Panc1 (cell line): ENCODE results near the gene AFF3. TPM values are rescaled to one million over a fixed set of nuclear protein-coding genes. Genes with fewer than 3 reads are reported as not detected.
A peak's percentile ranks its signal among the peaks of the same experiment; 100 is the strongest.

Experiments
- ATAC-seq: fragments of 200-7000 bp; cut with Tn5 transposase; 2 replicates; pipeline ENCODE4 v1.9.1; 2020; ENCODE audit warnings: mild to moderate bottlenecking, moderate library complexity
- BruUV-seq: library from RNA; stranded (reverse); fragments of 400-500 nt; replicated peaks from 2 replicates; lab custom pipeline; 2021; lab: Mats Ljungman, UMichigan
- CTCF ChIA-PET: fragments of 300-600 bp; sonication (Branson Sonifier 250); formaldehyde crosslinking; loops from one replicate; lab custom pipeline; 2022; ENCODE audit warnings: antibody characterized with exemption; lab: Charles Lee
- POLR2A ChIA-PET: fragments of 300-600 bp; sonication (Branson Sonifier 250); formaldehyde crosslinking; loops from one replicate; lab custom pipeline; 2022; ENCODE audit warnings: antibody characterized with exemption; lab: Charles Lee
- DNase-seq: peaks from one replicate; pipeline ENCODE4 v3.0.0-alpha.2; 2010; ENCODE audit warnings: low read depth, low spot score
- H3K27ac ChIP-seq: 2 replicates; pipeline ENCODE4 v1.5.1; 2011; ENCODE audit warnings: mild to moderate bottlenecking, low read length, inconsistent platforms
- H3K27me3 ChIP-seq: fragments of 200-500 bp; sonication (Bioruptor generic); 2 replicates; pipeline ENCODE4 v1.6.0; 2014; ENCODE audit warnings: low read length, inconsistent platforms; ENCODE audit not compliant: control insufficient read depth, insufficient read depth
- H3K36me3 ChIP-seq: fragments of 200-500 bp; sonication (Bioruptor generic); 2 replicates; pipeline ENCODE4 v1.5.1; 2014; ENCODE audit warnings: inconsistent platforms, mild to moderate bottlenecking, low read length, moderate library complexity; ENCODE audit not compliant: control insufficient read depth, insufficient read depth
- H3K4me1 ChIP-seq: 2 replicates; pipeline ENCODE4 v1.5.1; 2011; ENCODE audit warnings: inconsistent platforms, mild to moderate bottlenecking, low read length, moderate library complexity; ENCODE audit not compliant: control insufficient read depth, insufficient read depth
- H3K4me3 ChIP-seq, 2 experiments: 2 replicates each; pipeline ENCODE4 v1.5.1; 2011 to 2012; ENCODE audit warnings: low read depth in 2 of 2, low read length in 2 of 2, mild to moderate bottlenecking in 2 of 2, inconsistent platforms in 1 of 2, moderate library complexity in 1 of 2
- H3K9me3 ChIP-seq: fragments of 200-500 bp; sonication (Bioruptor generic); 2 replicates; pipeline ENCODE4 v1.5.1; 2014; ENCODE audit warnings: low read depth, mild to moderate bottlenecking, inconsistent platforms, low read length, moderate library complexity; ENCODE audit not compliant: control insufficient read depth, insufficient read depth
- POLR2AphosphoS5 ChIP-seq: IDR thresholded peaks from 2 replicates; pipeline ENCODE4 v1.6.1; 2012; ENCODE audit warnings: mild to moderate bottlenecking, low read depth, low read length, moderate library complexity
- SIN3A ChIP-seq: IDR thresholded peaks from 2 replicates; pipeline ENCODE4 v1.6.1; 2012; ENCODE audit warnings: low read depth, mild to moderate bottlenecking, low read length, moderate library complexity, borderline replicate concordance; ENCODE audit not compliant: insufficient read depth
- TCF7L2 ChIP-seq: IDR thresholded peaks from 2 replicates; pipeline ENCODE4 v1.6.1; 2011; ENCODE audit warnings: mild to moderate bottlenecking, low read depth, low read length, inconsistent platforms
- in situ Hi-C: cut with HindIII; loops from 2 replicates; pipeline ENCODE4 v1.10.0; 2016; ENCODE audit warnings: low sequenced_read_pairs, low pct_unique_long_range_greater_than_20kb
- intact Hi-C: fragments of 100-400 bp; cut with micrococcal nuclease; formaldehyde crosslinking; loops from one replicate; pipeline ENCODE4 v1.10.0; 2022; ENCODE audit not compliant: unreplicated experiment
- total RNA-seq: library from RNA; stranded (reverse); gene quantifications from one replicate; pipeline ENCODE4 v1.2.1, GENCODE V29; 2021; ENCODE audit not compliant: unreplicated experiment
- TF ChIP-seq, protein P1 (sequence below), 2 experiments: IDR thresholded peaks; 2 replicates each; pipeline ENCODE4 v1.6.1; 2011 to 2012; ENCODE audit warnings: low read depth in 2 of 2, control low read depth in 1 of 2, low read length in 1 of 2, mild to moderate bottlenecking in 1 of 2, moderate library complexity in 1 of 2; ENCODE audit not compliant: insufficient read depth in 1 of 2
- TF ChIP-seq, protein P2 (sequence below): fragments of 450-650 bp; IDR thresholded peaks from 2 replicates; pipeline ENCODE4 v1.5.1; 2017; ENCODE audit warnings: mild to moderate bottlenecking

The AFF3 gene
- total RNA-seq, 1 experiment from 2014 or later = 2.2 TPM

DNA sequence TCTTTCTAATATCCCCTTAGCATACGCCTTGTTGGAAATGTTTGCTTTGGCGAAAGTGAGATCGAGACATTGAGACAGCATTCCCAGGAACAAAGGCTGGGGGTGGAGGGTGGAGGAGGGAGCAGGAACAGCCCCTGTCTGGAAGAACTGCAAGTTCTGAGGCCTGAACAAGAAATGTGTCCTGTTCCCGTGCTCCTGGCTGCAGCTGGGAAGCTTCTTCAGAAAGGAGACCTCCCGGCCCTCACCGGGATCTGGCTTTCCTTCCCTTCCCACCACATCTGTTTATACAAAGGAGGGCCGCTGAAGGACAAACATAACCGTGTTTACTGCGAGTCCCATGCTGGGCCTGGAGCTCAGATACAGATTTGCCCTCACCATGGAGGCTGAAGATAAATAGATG lies 35.9 kb downstream of the AFF3 start:
- ATAC-seq = no peak
- no peak overlapping the region for H3K27ac ChIP-seq

DNA sequence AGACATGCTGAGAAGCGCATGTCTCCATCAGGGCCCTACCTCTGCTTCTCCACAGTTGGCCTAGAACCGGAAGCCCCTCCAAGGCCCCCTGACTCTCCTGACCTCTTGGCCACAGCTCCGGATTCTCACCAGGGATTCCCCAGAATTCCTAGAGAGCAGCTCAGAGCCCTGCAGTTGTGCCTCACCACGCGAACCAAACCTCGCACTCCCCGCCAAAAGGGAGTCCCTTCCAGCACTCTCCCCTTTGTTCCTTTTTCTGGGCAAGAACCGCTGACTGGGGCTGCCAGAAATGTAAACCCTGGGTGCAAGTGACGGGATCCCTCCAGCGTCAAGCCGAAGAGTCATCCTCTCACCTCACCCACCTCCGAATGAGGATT lies 36.7 kb downstream of the AFF3 start:
- peak overlapping the region in 1 of 2 experiments; percentile 50; a peak in 2 of 4 replicates for H3K4me3 ChIP-seq
- no peak for DNase-seq
- BruUV-seq = no TSS peak
- TF ChIP-seq, protein P1, sequence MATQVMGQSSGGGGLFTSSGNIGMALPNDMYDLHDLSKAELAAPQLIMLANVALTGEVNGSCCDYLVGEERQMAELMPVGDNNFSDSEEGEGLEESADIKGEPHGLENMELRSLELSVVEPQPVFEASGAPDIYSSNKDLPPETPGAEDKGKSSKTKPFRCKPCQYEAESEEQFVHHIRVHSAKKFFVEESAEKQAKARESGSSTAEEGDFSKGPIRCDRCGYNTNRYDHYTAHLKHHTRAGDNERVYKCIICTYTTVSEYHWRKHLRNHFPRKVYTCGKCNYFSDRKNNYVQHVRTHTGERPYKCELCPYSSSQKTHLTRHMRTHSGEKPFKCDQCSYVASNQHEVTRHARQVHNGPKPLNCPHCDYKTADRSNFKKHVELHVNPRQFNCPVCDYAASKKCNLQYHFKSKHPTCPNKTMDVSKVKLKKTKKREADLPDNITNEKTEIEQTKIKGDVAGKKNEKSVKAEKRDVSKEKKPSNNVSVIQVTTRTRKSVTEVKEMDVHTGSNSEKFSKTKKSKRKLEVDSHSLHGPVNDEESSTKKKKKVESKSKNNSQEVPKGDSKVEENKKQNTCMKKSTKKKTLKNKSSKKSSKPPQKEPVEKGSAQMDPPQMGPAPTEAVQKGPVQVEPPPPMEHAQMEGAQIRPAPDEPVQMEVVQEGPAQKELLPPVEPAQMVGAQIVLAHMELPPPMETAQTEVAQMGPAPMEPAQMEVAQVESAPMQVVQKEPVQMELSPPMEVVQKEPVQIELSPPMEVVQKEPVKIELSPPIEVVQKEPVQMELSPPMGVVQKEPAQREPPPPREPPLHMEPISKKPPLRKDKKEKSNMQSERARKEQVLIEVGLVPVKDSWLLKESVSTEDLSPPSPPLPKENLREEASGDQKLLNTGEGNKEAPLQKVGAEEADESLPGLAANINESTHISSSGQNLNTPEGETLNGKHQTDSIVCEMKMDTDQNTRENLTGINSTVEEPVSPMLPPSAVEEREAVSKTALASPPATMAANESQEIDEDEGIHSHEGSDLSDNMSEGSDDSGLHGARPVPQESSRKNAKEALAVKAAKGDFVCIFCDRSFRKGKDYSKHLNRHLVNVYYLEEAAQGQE (IDR thresholded peaks at IDR 0.05; ENCODE audit: insufficient read depth in 1 of 2, low read depth in 2 of 2, low read length in 1 of 2) = no peak
- TF ChIP-seq POLR2AphosphoS5 (no peak), SIN3A (no peak), TCF7L2 (no peak)
- TF ChIP-seq, protein P2, sequence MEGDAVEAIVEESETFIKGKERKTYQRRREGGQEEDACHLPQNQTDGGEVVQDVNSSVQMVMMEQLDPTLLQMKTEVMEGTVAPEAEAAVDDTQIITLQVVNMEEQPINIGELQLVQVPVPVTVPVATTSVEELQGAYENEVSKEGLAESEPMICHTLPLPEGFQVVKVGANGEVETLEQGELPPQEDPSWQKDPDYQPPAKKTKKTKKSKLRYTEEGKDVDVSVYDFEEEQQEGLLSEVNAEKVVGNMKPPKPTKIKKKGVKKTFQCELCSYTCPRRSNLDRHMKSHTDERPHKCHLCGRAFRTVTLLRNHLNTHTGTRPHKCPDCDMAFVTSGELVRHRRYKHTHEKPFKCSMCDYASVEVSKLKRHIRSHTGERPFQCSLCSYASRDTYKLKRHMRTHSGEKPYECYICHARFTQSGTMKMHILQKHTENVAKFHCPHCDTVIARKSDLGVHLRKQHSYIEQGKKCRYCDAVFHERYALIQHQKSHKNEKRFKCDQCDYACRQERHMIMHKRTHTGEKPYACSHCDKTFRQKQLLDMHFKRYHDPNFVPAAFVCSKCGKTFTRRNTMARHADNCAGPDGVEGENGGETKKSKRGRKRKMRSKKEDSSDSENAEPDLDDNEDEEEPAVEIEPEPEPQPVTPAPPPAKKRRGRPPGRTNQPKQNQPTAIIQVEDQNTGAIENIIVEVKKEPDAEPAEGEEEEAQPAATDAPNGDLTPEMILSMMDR = no peak
- no peak overlapping the region for H3K27ac ChIP-seq
- in situ Hi-C loops (no loop called here), intact Hi-C loops (no loop called here)
- POLR2A ChIA-PET = no interaction called here
- CTCF ChIA-PET = no interaction called here
- no peaks in the 10 kb centered on the region for H3K36me3 ChIP-seq
- no peaks in the 10 kb centered on the region for H3K4me1 ChIP-seq
- peaks cover 23% of the 10 kb centered on the region for H3K27me3 ChIP-seq
- ATAC-seq = no peak
- H3K9me3 ChIP-seq = no peaks in the 10 kb centered on the region

More for the DNA sequence above, 35.9 kb downstream of the AFF3 start:
- H3K36me3 ChIP-seq = no peaks in the 10 kb centered on the region
- H3K4me3 ChIP-seq = no peak overlapping the region
- no TSS peak for BruUV-seq
- no peaks in the 10 kb centered on the region for H3K4me1 ChIP-seq
- H3K9me3 ChIP-seq = no peaks in the 10 kb centered on the region
- TF ChIP-seq, protein P2 = no peak
- TF ChIP-seq, protein P1 (IDR thresholded peaks at IDR 0.05; ENCODE audit: insufficient read depth in 1 of 2, low read depth in 2 of 2, low read length in 1 of 2) = no peak
- TF ChIP-seq TCF7L2 = no peak
- TF ChIP-seq POLR2AphosphoS5 = no peak
- no peak for TF ChIP-seq SIN3A
- no peak for DNase-seq
- in situ Hi-C loops = no loop called here
- ChIA-PET POLR2A (no interaction called here), CTCF (no interaction called here)
- H3K27me3 ChIP-seq = peaks cover 24% of the 10 kb centered on the region
- intact Hi-C loops = no loop called here
